Smooth muscle cell (in vitro differentiated cells): Measurements from ENCODE around the gene ZNF563. TPM values are rescaled to one million over a fixed set of nuclear protein-coding genes. Genes with fewer than 3 reads are reported as not detected.

Experiments used
- DNase-seq: peaks from one replicate; lab custom pipeline; 2025; ENCODE audit not compliant: unreplicated experiment; lab: John Stamatoyannopoulos, UW
- H2AFZ ChIP-seq: fragments of 200-600 bp; sonication (generic); 2 replicates; pipeline ENCODE4 v1.6.0; 2016; ENCODE audit warnings: antibody characterized with exemption, low read depth, mild to moderate bottlenecking
- H3F3A ChIP-seq: fragments of 200-600 bp; sonication (generic); 2 replicates; pipeline ENCODE4 v1.6.0; 2017; ENCODE audit warnings: antibody characterized with exemption, low read depth
- H3K27ac ChIP-seq: fragments of 200-600 bp; sonication (generic); 2 replicates; pipeline ENCODE4 v1.5.1; 2016; ENCODE audit warnings: low read depth, mild to moderate bottlenecking
- H3K27me3 ChIP-seq: fragments of 200-600 bp; sonication (generic); 2 replicates; pipeline ENCODE4 v1.6.1; 2016; ENCODE audit warnings: low read depth, mild to moderate bottlenecking
- H3K36me3 ChIP-seq: fragments of 200-600 bp; sonication (generic); 2 replicates; pipeline ENCODE4 v1.5.1; 2016; ENCODE audit warnings: low read depth
- H3K4me1 ChIP-seq: fragments of 200-600 bp; sonication (generic); 2 replicates; pipeline ENCODE4 v1.5.1; 2016; ENCODE audit warnings: low read depth
- H3K4me2 ChIP-seq: fragments of 200-600 bp; sonication (generic); 2 replicates; pipeline ENCODE4 v1.6.0; 2016; ENCODE audit warnings: mild to moderate bottlenecking
- H3K4me3 ChIP-seq: fragments of 200-600 bp; sonication (generic); 2 replicates; pipeline ENCODE4 v1.5.1; 2016; ENCODE audit warnings: mild to moderate bottlenecking
- H3K79me2 ChIP-seq: fragments of 200-600 bp; sonication (generic); 2 replicates; pipeline ENCODE4 v1.6.0; 2016; ENCODE audit warnings: low read depth, mild to moderate bottlenecking
- H3K9ac ChIP-seq: fragments of 200-600 bp; sonication (generic); 2 replicates; pipeline ENCODE4 v1.6.0; 2016; ENCODE audit warnings: low read depth
- H3K9me3 ChIP-seq: fragments of 200-600 bp; sonication (generic); replicated peaks from 2 replicates; pipeline ENCODE4 v1.5.1; 2016; ENCODE audit warnings: low read depth
- H4K20me1 ChIP-seq: fragments of 200-600 bp; sonication (generic); 2 replicates; pipeline ENCODE4 v1.6.0; 2016; ENCODE audit warnings: low read depth
- CTCF ChIP-seq: fragments of 200-600 bp; sonication (generic); IDR thresholded peaks from 2 replicates; pipeline ENCODE4 v1.5.1; 2017; ENCODE audit warnings: borderline replicate concordance, mild to moderate bottlenecking, antibody characterized with exemption; ENCODE audit not compliant: insufficient read depth, poor library complexity, severe bottlenecking
- WGBS: methylation state at CpG from one replicate; pipeline ENCODE4 v1.1.7; 2016; ENCODE audit warnings: low lambda C conversion rate; 5-methylcytosine and 5-hydroxymethylcytosine counted together
- polyA plus RNA-seq: library from polyadenylated mRNA; unstranded; fragments of >200 nt; fragmentation: Nextera tagmentation; extraction: Ambion mirVana; gene quantifications from 2 replicates; pipeline ENCODE4 v1.2.1, GENCODE V29; 2016
- total RNA-seq: library from RNA; depleted of rRNA; stranded (reverse); fragments of >200 nt; gene quantifications from 2 replicates; pipeline ENCODE4 v1.2.3, GENCODE V29; 2014

ZNF563 gene
- total and polyA plus RNA-seq, 2 experiments from 2014 or later, result 1.1 to 6.7 TPM

GRCh38 chr19:12294249-12295158 lies 38.9 kb downstream of the ZNF563 start, which contains the start of gene ZNF44:
ZNF44 (minus strand) TSS chr19:12294883; CDS start chr19:12294694, 189 bp downstream.
- Histone ChIP-seq H3K9me3 (no peaks in the 10 kb centered on the region), H3K4me2 (peak within 1 kb of the TSS; percentile 90), H3F3A (no peaks in the 10 kb centered on the region), H3K79me2 (peaks cover 39% of the 10 kb centered on the region), H3K27me3 (no peaks in the 10 kb centered on the region), H3K4me1 (no peaks in the 10 kb centered on the region), H2AFZ (peak within 1 kb of the TSS; percentile 84), H3K27ac (peak within 1 kb of the TSS; percentile 64), H3K9ac (peak within 1 kb of the TSS; percentile 66), H3K36me3 (no peaks in the 10 kb centered on the region), H4K20me1 (peaks cover 17% of the 10 kb centered on the region), H3K4me3 (peak within 1 kb of the TSS; percentile 87)
- peak; percentile 52 for DNase-seq
- under 1% methylated on average over 58 of the region's 66 CpGs for WGBS
- TF ChIP-seq CTCF, result no peak

GRCh38 chr19:12293777-12294248 lies 39.6 kb downstream of the ZNF563 start:
- H3K9ac ChIP-seq, result peak overlapping the region; percentile 66
- H3K27ac ChIP-seq, result peak overlapping the region; percentile 64
- peak overlapping the region; percentile 90 for H3K4me2 ChIP-seq
- no peaks in the 10 kb centered on the region for H3F3A ChIP-seq
- TF ChIP-seq CTCF, result no peak
- under 1% methylated on average over 18 of the region's 18 CpGs for WGBS
- peak; percentile 35 for DNase-seq
- H3K4me3 ChIP-seq, result peak overlapping the region; percentile 87
- peaks cover 4% of the 10 kb centered on the region for H3K4me1 ChIP-seq
- peak overlapping the region; percentile 84 for H2AFZ ChIP-seq
- H3K36me3 ChIP-seq, result no peaks in the 10 kb centered on the region
- peaks cover 42% of the 10 kb centered on the region for H3K79me2 ChIP-seq
- no peaks in the 10 kb centered on the region for H3K9me3 ChIP-seq
- H3K27me3 ChIP-seq, result no peaks in the 10 kb centered on the region
- peaks cover 17% of the 10 kb centered on the region for H4K20me1 ChIP-seq

- Histone ChIP-seq H2AFZ (no peak overlapping the region), H3K4me1 (peaks cover 4% of the 10 kb centered on the region), H3K9ac (no peak overlapping the region), H3K4me2 (no peak overlapping the region), H3K79me2 (peaks cover 81% of the 10 kb centered on the region), H3K27me3 (no peaks in the 10 kb centered on the region), H3F3A (no peaks in the 10 kb centered on the region), H3K4me3 (no peak overlapping the region), H4K20me1 (peaks cover 27% of the 10 kb centered on the region), H3K9me3 (no peaks in the 10 kb centered on the region), H3K27ac (peak overlapping the region; percentile 85), H3K36me3 (no peaks in the 10 kb centered on the region)
- 98% methylated on average over 7 of the region's 7 CpGs for WGBS
- no peak for DNase-seq
- TF ChIP-seq CTCF, result no peak
These were observed 43.7 kb downstream of the ZNF563 start for GRCh38 chr19:12289790-12290065.
